ENCODE results near the gene CGA.
"Not testable (repeated sequence)": the region's sequence is repeated elsewhere in the genome, so short reads cannot be mapped to it uniquely, and the experiment has no call there.

CGA gene

GRCh38 chr6:87095087-87095509 is at the start of gene CGA:
Gene CGA (minus strand): TSS chr6:87095106. CDS start chr6:87088200, 6,906 bp downstream.
- no peak for DNase-seq

DNA sequence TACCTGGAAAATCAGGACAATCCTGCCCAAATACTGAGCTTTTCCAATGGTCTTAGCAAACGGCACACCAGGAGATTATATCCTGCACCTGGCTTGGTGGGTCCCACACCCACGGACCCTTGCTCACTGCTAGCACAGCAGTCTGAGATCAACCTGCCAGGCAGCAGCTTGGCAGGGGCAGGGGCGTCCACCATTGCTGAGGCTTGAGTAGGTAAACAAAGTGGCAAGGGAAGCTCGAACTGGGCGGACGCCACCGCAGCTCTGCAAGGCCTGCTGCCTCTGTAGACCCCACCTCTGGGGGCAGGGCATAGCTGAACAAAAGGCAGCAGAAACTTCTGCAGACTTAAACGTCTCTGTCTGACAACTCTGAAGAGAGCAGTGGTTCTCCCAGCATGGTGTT is 45.0 kb upstream of the CGA start:
- DNase-seq: not testable (repeated sequence)

DNA sequence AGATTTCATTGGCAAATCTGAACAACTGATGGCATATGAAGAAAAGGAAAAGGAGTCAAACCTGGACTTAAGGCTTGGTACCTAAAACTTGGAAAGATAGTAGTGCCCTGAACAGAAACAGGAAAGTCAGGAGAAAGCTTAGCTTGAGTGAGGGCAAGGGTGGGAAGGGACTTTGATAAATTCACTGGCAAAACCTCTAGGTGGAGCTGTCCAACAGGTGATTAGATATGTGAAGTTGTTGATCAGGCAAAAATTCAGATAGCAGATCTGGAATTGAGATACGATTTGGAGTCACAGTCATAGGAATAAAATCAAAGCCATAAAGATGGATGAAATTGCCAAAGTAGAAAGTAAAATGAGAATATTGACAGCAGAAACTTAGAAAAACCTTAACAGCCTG is 44.3 kb upstream of the CGA start:
- peak in 6 of 56 donors; percentile 0 to 12 (median 4) for DNase-seq

- no peak for DNase-seq
Measured at GRCh38 chr6:87136963-87137362, 42.1 kb upstream of the CGA start.

DNA sequence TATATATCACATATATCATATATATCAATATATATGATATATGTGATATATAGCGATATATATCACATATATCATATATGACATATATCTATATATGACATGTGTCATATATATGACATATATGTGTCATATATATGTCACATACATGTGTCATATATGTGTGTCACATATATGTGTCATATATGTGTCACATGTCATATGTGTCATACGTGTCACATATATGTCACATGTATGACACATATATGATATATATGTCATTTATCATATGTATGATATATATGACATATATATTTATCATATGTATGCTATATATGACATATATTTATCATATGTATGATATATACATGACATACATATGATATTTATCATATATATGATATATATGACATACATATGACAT is 32.8 kb upstream of the CGA start:
- no peak for DNase-seq

GRCh38 chr6:87126501-87126900 is 31.6 kb upstream of the CGA start:
- no peak for DNase-seq

GRCh38 chr6:87124074-87124473 is 29.2 kb upstream of the CGA start:
- no peak for DNase-seq

DNA sequence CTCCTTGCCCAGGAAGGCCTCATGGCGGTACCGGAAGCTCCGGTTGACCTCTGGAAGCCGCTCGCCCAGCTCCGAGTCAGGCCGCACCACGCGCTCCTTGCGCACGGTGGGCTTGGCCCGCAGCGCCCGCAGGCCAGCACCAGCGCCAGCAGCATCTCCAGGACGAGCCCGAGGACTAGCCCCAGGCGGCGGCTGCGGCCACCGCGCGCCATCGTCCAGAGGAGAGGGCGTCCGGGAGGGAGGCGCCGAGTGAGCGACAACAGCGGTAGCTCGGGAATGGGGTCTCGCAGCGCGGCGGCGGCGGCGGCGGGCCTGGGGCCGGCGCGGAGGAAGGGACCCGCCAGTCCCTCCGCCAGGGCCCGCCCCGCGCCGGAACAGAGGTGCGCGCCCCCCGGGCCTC is 27.6 kb upstream of the CGA start:
- DNase-seq: no peak

DNA sequence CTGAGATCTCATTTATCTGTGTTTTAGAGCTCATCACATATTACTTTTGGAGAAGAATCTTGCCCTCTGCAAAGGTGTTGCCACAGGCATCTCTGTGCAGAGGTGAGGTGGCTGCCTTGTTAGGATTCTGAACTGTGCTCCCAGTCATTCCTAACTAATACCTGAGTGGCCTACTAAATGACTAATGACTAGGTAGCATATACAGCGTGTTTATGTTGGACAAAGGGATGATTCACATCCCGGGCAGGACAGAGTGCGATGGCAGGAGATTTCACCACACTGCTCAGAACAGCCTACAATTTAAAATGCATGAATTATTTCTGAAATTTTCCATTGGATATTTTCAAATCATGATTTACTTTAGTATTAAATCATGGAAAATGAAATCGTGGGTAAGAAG is 23.1 kb upstream of the CGA start:
- DNase-seq: no peak

DNA sequence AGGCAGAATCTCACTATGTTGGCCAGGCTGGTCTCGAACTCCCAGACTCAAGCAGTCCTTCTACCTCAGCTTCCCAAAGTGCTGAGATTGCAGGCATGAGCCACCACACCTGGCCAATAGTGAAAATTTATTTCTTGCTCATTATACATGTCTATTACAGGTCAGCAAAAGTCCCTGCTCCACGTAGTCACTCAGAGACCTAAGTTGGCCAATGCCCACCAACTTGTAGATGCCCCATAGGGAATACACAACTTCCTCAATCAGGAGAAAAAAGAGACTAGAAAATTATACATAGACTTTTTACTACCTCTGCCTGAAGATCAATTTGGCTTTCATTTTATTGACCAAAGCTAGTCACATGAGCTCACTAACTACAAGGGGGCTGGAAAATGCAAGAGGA is 22.0 kb upstream of the CGA start:
- no peak for DNase-seq

- DNase-seq: no peak
Measured at GRCh38 chr6:87115402-87116135, 20.7 kb upstream of the CGA start.

DNA sequence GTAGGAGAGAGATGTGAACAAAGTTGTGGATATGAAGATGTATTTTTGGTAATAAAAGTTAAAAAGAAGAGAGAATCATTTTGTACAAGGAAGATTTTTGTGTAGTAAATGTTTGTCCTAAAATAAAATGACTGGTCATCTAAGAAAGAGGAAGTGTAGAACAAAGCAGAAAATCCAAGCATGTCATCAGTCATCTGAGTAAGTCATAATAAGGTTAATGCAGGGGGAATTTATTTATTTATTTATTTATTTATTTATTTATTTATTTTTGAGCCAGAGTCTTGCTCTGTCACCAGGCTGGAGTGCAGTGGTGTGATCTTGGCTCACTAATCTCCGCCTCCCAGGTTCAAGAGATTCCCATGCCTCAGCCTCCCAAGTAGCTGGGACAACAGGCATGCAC is 15.7 kb upstream of the CGA start:
- DNase-seq: no peak

GRCh38 chr6:87105823-87106222 is 10.9 kb upstream of the CGA start:
- DNase-seq: no peak

- no peak for DNase-seq
Measured at GRCh38 chr6:87104667-87105066, 9.8 kb upstream of the CGA start.

- no peak for DNase-seq
Measured at GRCh38 chr6:87103977-87104601, 9.2 kb upstream of the CGA start.

DNA sequence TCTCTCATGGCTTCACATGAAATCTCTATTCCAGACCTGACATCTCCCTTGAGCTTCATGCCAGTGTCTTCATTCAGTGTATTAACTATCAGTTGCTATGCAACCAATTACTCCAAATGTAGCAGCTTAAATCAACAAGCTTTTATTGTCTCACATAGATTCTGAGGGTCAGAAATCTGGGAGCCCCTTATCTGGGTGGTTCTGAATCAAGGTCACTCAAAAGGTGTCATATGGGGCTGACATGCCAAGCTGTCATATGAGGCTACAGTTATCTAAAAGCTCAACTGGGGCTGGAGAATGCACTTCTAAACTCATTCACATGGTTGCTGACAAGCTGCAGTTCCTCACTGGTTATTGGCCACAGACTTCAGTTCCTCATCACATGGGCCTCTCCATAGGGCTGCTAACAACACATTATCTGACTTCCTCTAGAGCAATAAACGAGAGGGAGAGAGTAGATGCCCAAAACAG is 7.3 kb upstream of the CGA start:
- DNase-seq: peak in 1 of 56 donors; percentile 1

DNA sequence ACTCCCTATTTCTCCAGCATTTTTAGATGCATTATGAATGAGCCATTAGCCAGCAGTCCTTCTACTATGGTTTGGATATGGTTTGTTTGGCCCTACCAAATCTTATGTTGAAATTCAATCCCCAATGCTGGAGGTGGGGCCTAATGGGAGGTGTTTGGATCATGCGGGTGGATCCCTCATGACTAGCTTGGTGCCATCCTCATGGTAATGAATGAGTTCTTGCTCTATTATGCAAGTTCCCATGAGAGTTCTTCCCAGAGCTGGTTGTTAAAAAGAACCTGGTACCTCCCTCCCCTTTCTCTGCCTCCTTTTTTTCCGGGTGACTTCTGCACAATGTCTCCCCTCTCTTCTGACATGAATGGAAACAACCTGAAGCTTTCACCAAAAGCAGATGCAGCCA is 6.2 kb upstream of the CGA start:
- DNase-seq: no peak

GRCh38 chr6:87100216-87100615 is 5.3 kb upstream of the CGA start:
- no peak for DNase-seq

- DNase-seq: no peak
Measured at GRCh38 chr6:87099472-87099871, 4.6 kb upstream of the CGA start.

DNA sequence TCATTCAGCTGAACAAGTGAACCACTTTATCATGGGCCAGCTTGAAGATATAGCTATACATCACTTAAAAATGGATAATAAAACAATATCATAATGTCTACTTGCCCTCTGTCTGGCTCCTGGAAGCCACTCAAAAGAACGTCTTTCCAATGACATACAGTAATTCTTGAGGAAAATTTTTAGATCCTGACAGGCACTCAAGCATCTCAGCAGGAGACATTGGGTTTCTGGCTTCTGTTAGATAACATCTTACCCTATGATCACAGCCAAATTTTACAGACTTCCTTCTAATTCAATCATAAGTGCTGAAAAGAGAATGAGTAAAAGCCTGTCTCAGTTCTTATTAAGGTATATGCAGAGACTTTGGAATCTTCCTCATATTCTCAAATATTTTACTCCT is 330 bp downstream of the CGA start:
- DNase-seq: no peak

- DNase-seq: no peak
Measured at GRCh38 chr6:87093651-87094050, 1.3 kb downstream of the CGA start.

DNA sequence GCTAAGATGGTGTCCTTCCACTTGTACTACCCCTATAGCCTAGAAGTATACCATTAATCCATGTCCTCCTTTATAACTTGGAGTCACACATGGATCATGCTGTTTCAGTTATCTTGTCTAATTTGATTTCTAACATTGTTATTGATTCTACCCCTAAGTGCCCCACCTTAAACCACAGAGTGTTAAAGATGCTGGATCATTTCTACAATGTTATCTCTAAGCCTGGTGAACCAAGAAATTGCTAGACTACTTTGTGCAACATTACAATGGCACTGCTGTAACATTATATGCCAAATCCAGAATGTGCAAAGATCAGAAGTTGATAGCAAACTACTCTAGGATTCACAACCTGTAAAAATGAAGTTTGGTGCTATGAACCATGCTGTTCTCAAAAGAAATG is 1.7 kb downstream of the CGA start:
- DNase-seq: no peak

GRCh38 chr6:87092435-87092834 is 2.5 kb downstream of the CGA start:
- DNase-seq: no peak
